ENCODE results near the gene SMPX.

The SMPX gene

DNA sequence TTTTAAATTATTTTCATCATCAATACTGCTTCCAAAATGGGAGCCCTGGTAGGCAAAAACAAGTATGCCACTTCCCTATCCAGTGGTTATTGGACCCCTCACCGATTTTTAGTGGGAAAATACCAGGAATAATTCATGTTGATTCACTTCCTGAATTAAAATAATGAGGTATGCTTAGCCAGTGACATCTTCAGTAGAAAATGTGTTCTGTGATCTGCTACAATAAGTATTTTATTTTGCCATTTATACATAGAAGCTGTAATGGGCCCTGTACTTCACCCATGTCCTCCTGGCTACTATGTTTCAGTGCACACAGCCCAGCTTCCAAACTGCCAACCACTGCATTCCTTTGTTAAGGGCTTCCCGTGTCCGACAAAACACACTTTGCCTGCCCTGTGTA, 58.8 kb downstream of the SMPX start:
- H3K27ac ChIP-seq (ENCODE audit: insufficient read depth, low read depth, low read length, poor library complexity, severe bottlenecking) = no peak overlapping the region
- no peaks in the 10 kb centered on the region for H3K36me3 ChIP-seq (ENCODE audit: control insufficient read depth, insufficient read depth, low read length)
- no peak overlapping the region for H3K4me3 ChIP-seq (ENCODE audit: insufficient read depth, low read depth, low read length)
- H3K9me3 ChIP-seq (ENCODE audit: control insufficient read depth, low read length) = no peaks in the 10 kb centered on the region
- no peaks in the 10 kb centered on the region for H3K4me1 ChIP-seq (ENCODE audit: control insufficient read depth, insufficient read depth, low read length)
- H3K27me3 ChIP-seq (ENCODE audit: control insufficient read depth, insufficient read depth, low read length, poor library complexity, severe bottlenecking) = no peaks in the 10 kb centered on the region
- 95 to 98% methylated on average over 2 to 3 of the region's 3 CpGs for WGBS, 2 experiments

DNA sequence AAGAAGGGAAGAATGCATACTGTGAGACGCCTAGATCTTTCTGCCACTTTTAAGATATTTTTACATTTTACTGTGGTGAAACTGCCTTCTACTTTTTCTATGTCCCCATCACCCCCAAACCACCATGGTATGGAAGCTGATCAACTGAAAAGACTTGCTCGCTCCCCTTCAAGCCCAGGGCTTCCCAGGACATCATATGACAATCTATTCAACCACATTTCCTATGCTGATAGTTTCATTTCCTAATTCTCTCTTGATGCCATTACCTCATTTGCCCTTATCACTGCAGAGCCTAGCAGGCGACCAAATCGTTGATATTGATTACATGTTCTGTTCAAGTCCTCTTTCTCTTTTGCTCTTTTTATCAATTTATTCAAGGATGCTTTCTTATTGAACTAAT, 59.6 kb downstream of the SMPX start:
- H3K36me3 ChIP-seq (ENCODE audit: control insufficient read depth, insufficient read depth, low read length) = no peaks in the 10 kb centered on the region
- H3K4me3 ChIP-seq (ENCODE audit: insufficient read depth, low read depth, low read length) = no peak overlapping the region
- no peak overlapping the region for H3K27ac ChIP-seq (ENCODE audit: insufficient read depth, low read depth, low read length, poor library complexity, severe bottlenecking)
- no peaks in the 10 kb centered on the region for H3K9me3 ChIP-seq (ENCODE audit: control insufficient read depth, low read length)
- no peaks in the 10 kb centered on the region for H3K27me3 ChIP-seq (ENCODE audit: control insufficient read depth, insufficient read depth, low read length, poor library complexity, severe bottlenecking)
- WGBS, 2 experiments = 74 to 92% methylated on average over 3 to 4 of the region's 4 CpGs
- H3K4me1 ChIP-seq (ENCODE audit: control insufficient read depth, insufficient read depth, low read length) = no peaks in the 10 kb centered on the region

DNA sequence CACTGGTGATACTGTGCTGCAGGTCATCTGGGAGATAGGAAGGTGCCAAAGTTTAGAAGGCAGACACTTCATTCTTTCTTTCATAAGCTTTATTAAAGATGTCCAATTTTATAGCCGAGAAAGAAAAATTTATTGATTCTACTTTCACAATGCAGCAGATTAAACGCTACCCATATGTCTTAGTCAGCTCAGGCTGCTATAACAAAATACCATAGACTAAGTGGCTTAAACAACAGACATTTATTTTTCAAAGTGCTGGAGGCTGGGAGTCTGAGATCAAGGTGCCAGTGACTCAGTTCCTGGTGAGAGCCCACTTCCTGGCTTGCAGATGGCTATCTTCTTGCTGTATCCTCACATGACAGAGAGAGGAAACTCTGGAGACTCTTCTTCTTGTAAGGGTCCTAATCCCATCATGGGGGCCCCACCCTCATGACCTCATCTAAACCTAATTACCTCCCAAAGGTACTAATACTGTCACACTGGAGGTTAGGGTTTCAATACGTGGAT, 66.4 kb downstream of the SMPX start:
- H3K4me1 ChIP-seq (ENCODE audit: control insufficient read depth, insufficient read depth, low read length) = no peaks in the 10 kb centered on the region
- H3K4me3 ChIP-seq (ENCODE audit: insufficient read depth, low read depth, low read length) = no peak overlapping the region
- no peaks in the 10 kb centered on the region for H3K27me3 ChIP-seq (ENCODE audit: control insufficient read depth, insufficient read depth, low read length, poor library complexity, severe bottlenecking)
- no peak overlapping the region for H3K27ac ChIP-seq (ENCODE audit: insufficient read depth, low read depth, low read length, poor library complexity, severe bottlenecking)
- WGBS, 2 experiments = 90 to 100% methylated on average over 3 of the region's 3 CpGs
- H3K36me3 ChIP-seq (ENCODE audit: control insufficient read depth, insufficient read depth, low read length) = no peaks in the 10 kb centered on the region
- no peaks in the 10 kb centered on the region for H3K9me3 ChIP-seq (ENCODE audit: control insufficient read depth, low read length)

DNA sequence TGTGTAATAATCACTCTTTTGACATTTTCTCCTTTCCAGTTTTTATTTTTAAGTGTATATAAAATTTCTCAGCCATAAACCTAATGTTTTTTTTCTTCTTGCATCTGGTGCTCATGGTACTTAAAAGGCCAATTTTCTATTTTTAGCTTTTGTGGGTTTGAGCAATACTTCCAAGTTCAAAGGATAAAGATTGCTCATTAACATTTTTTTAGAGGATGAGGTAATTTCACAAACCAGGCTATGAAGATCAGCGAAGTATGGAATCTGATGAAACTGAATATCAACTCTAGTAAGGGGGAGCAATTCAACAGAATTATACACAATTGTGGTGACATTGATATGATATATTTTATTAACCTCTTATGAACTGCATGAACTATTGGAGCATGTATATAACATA, 74.0 kb downstream of the SMPX start:
- no peaks in the 10 kb centered on the region for H3K9me3 ChIP-seq (ENCODE audit: control insufficient read depth, low read length)
- no peaks in the 10 kb centered on the region for H3K4me1 ChIP-seq (ENCODE audit: control insufficient read depth, insufficient read depth, low read length)
- WGBS, 2 experiments = 100% methylated on average over 1 of the region's 1 CpG; no CpG with 5 or more reads in 1 of the 2 experiments
- H3K4me3 ChIP-seq (ENCODE audit: insufficient read depth, low read depth, low read length) = no peak overlapping the region
- H3K27me3 ChIP-seq (ENCODE audit: control insufficient read depth, insufficient read depth, low read length, poor library complexity, severe bottlenecking) = no peaks in the 10 kb centered on the region
- no peak overlapping the region for H3K27ac ChIP-seq (ENCODE audit: insufficient read depth, low read depth, low read length, poor library complexity, severe bottlenecking)
- H3K36me3 ChIP-seq (ENCODE audit: control insufficient read depth, insufficient read depth, low read length) = no peaks in the 10 kb centered on the region

DNA sequence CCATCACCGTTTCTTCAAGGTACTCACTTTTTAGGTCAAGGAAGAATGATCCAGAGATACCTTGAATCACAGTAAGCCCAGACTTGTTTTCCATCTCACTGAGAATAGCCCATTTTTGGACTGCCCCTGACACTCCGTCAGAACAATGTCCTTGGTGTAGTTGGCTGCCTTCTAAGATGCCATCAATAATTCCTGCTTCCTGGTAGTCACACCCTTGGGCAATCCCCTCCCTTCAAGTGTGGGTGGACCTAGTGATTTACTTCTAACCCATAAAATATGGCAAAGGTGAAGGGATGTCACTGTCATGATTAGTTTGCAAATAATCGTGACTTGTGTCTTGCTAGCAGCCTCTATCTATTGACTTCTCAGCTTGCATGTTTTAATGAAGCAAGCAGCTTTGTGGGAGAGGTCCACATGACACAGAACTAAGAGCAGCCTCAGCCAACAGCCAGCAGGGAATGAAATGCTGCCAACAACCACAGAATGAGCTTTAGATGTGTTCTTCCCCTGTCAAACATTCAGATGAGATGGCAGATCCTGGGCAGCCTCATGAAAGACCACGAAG, 79.8 kb downstream of the SMPX start:
- Histone ChIP-seq H3K4me1 (ENCODE audit: control insufficient read depth, insufficient read depth, low read length) (no peaks in the 10 kb centered on the region), H3K36me3 (ENCODE audit: control insufficient read depth, insufficient read depth, low read length) (no peaks in the 10 kb centered on the region), H3K27me3 (ENCODE audit: control insufficient read depth, insufficient read depth, low read length, poor library complexity, severe bottlenecking) (no peaks in the 10 kb centered on the region), H3K27ac (ENCODE audit: insufficient read depth, low read depth, low read length, poor library complexity, severe bottlenecking) (no peak overlapping the region), H3K4me3 (ENCODE audit: insufficient read depth, low read depth, low read length) (no peak overlapping the region), H3K9me3 (ENCODE audit: control insufficient read depth, low read length) (no peaks in the 10 kb centered on the region)
- whole genome bisulfite sequencing, 2 experiments = 67 to 73% methylated on average over 4 of the region's 4 CpGs

DNA sequence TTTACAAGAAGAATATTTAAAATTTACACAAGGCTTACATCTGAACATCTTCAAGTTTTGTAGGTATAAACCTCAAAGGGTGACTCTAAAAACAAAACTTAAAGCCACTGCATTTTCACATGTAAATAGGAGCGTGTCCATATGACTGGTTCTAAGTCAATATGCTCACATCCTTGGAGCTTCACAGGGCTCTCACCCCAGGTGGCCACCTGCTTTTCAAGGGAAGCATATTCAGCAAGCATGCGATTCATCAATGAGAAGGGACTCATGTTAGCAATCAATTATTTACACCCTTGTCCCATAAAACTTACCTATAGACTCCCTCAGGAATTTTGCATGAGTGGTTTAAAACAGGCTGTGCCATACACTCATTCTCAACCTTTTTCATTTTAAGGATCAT, 82.0 kb downstream of the SMPX start:
- no peaks in the 10 kb centered on the region for H3K27me3 ChIP-seq (ENCODE audit: control insufficient read depth, insufficient read depth, low read length, poor library complexity, severe bottlenecking)
- no peak overlapping the region for H3K4me3 ChIP-seq (ENCODE audit: insufficient read depth, low read depth, low read length)
- no peaks in the 10 kb centered on the region for H3K36me3 ChIP-seq (ENCODE audit: control insufficient read depth, insufficient read depth, low read length)
- 47 to 49% methylated on average over 2 of the region's 2 CpGs for WGBS, 2 experiments
- H3K27ac ChIP-seq (ENCODE audit: insufficient read depth, low read depth, low read length, poor library complexity, severe bottlenecking) = no peak overlapping the region
- H3K9me3 ChIP-seq (ENCODE audit: control insufficient read depth, low read length) = no peaks in the 10 kb centered on the region
- H3K4me1 ChIP-seq (ENCODE audit: control insufficient read depth, insufficient read depth, low read length) = no peaks in the 10 kb centered on the region

DNA sequence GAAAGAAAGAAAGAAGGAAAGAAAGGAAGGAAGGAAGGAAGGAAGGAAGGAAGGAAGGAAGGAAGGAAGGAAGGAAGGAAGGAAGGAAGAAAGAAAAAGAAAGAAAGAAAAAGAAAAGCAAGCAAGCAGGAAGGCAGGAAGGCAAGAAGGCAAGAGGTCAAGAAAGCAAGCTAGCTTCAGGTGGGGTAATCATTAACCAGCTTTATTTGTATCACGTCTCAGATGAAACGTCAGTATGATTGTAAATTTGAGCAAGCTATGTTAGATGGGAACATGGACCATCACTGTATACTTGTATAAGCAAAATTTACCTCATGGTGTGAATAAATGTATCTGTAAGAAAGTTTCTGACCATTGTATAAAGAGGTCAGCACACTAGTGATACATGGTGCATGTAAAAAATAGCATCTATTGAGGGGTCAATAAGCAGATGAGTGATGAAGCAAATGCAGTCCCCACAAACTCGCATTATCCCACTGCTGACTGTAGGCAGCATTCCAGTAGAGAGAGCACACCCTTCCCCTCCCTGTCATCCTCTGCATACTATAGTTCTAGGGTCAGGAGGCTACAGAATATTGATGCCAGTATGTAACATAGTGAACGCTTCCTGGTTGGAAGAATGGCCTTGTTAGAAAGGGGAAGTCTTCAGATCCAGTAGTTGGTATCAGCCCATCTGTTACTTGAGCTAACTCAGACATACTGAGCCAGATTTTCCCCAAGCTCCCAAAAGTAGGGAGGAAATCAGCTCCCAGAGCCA, 83.3 kb downstream of the SMPX start:
- no peaks in the 10 kb centered on the region for H3K36me3 ChIP-seq (ENCODE audit: control insufficient read depth, insufficient read depth, low read length)
- H3K9me3 ChIP-seq (ENCODE audit: control insufficient read depth, low read length) = no peaks in the 10 kb centered on the region
- 87 to 98% methylated on average over 3 to 4 of the region's 4 CpGs for WGBS, 2 experiments
- no peak overlapping the region for H3K4me3 ChIP-seq (ENCODE audit: insufficient read depth, low read depth, low read length)
- no peaks in the 10 kb centered on the region for H3K4me1 ChIP-seq (ENCODE audit: control insufficient read depth, insufficient read depth, low read length)
- no peak overlapping the region for H3K27ac ChIP-seq (ENCODE audit: insufficient read depth, low read depth, low read length, poor library complexity, severe bottlenecking)
- H3K27me3 ChIP-seq (ENCODE audit: control insufficient read depth, insufficient read depth, low read length, poor library complexity, severe bottlenecking) = no peaks in the 10 kb centered on the region

DNA sequence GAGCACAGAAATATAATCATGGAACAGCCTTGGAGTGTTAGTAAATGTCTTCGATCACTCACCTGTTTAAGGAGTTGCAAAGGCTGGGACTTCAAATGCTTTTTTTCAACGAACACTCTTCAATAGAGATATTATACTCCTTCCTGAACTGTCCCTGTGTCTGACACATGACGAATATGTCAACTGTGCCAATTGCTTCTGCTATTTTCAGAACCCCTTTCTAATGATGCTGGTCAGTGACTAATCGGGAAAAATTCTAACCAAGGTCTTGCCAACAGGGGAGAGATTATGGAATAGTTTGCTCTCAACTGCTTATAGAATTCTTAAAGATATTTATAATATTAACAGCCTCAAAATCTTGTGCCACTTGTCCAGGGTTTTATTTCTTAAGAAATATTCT, 91.2 kb downstream of the SMPX start:
- no peaks in the 10 kb centered on the region for H3K27me3 ChIP-seq (ENCODE audit: control insufficient read depth, insufficient read depth, low read length, poor library complexity, severe bottlenecking)
- no peak overlapping the region for H3K27ac ChIP-seq (ENCODE audit: insufficient read depth, low read depth, low read length, poor library complexity, severe bottlenecking)
- H3K4me1 ChIP-seq (ENCODE audit: control insufficient read depth, insufficient read depth, low read length) = no peaks in the 10 kb centered on the region
- no peaks in the 10 kb centered on the region for H3K9me3 ChIP-seq (ENCODE audit: control insufficient read depth, low read length)
- no peak overlapping the region for H3K4me3 ChIP-seq (ENCODE audit: insufficient read depth, low read depth, low read length)
- whole genome bisulfite sequencing, 2 experiments = 88 to 96% methylated on average over 3 to 4 of the region's 4 CpGs
- no peaks in the 10 kb centered on the region for H3K36me3 ChIP-seq (ENCODE audit: control insufficient read depth, insufficient read depth, low read length)

DNA sequence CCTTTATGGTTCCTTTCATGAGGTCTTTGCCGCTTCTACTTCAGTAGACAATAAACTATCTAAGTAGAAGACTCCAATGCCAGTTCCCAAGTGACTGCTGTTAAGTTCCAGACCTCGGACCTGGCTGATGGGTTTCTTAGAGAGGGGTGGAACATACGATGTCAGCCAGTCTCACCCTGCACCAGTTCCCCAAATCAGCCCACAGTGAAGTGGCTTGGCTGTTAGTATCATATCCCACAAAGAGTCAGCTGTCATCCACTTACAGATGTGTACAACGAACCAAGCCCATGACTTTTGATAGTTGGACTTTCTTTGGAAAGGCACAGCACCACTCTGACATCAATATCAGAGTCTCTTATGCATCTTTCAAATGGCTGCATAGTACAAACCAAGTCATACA, 91.7 kb downstream of the SMPX start:
- 93 to 94% methylated on average over 4 of the region's 4 CpGs for WGBS, 2 experiments
- H3K4me1 ChIP-seq (ENCODE audit: control insufficient read depth, insufficient read depth, low read length) = no peaks in the 10 kb centered on the region
- no peaks in the 10 kb centered on the region for H3K36me3 ChIP-seq (ENCODE audit: control insufficient read depth, insufficient read depth, low read length)
- H3K4me3 ChIP-seq (ENCODE audit: insufficient read depth, low read depth, low read length) = no peak overlapping the region
- no peaks in the 10 kb centered on the region for H3K9me3 ChIP-seq (ENCODE audit: control insufficient read depth, low read length)
- no peak overlapping the region for H3K27ac ChIP-seq (ENCODE audit: insufficient read depth, low read depth, low read length, poor library complexity, severe bottlenecking)
- H3K27me3 ChIP-seq (ENCODE audit: control insufficient read depth, insufficient read depth, low read length, poor library complexity, severe bottlenecking) = no peaks in the 10 kb centered on the region

DNA sequence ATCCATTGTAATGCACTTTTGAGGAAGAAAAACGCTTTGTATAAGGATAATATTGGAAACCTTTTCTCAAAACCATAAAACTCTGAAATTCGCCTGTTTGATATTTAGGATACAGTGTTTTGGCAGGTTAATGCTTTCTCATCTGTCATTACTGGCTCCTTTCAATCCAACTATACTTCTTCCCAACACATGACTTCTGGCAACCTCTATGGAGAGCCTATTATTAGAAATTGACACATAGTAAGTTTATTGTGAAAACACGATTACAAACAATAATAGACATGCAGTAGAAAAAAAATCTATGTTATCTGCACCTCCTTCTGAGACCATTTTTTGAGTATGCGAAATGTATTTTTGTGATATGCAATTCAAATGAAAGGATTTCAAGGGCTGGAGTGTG, 95.2 kb downstream of the SMPX start:
- H3K27me3 ChIP-seq (ENCODE audit: control insufficient read depth, insufficient read depth, low read length, poor library complexity, severe bottlenecking) = no peaks in the 10 kb centered on the region
- H3K36me3 ChIP-seq (ENCODE audit: control insufficient read depth, insufficient read depth, low read length) = no peaks in the 10 kb centered on the region
- H3K27ac ChIP-seq (ENCODE audit: insufficient read depth, low read depth, low read length, poor library complexity, severe bottlenecking) = no peak overlapping the region
- WGBS, 2 experiments = 80 to 91% methylated on average over 1 to 2 of the region's 4 CpGs
- no peak overlapping the region for H3K4me3 ChIP-seq (ENCODE audit: insufficient read depth, low read depth, low read length)
- no peaks in the 10 kb centered on the region for H3K4me1 ChIP-seq (ENCODE audit: control insufficient read depth, insufficient read depth, low read length)
- no peaks in the 10 kb centered on the region for H3K9me3 ChIP-seq (ENCODE audit: control insufficient read depth, low read length)
